ENCODE measurements around the gene PPP1R11.
A peak's percentile ranks its signal among the peaks of the same experiment; 100 is the strongest.

PPP1R11 gene

GRCh38 chr6:30096829-30097228 is 29.8 kb downstream of the PPP1R11 start:
- H3K4me3 ChIP-seq (ENCODE audit: low read length): no peak overlapping the region
- TF ChIP-seq CTCF (IDR thresholded peaks at IDR 0.05; ENCODE audit: insufficient read depth, low read depth, low read length, missing control alignments): no peak
- DNase-seq (ENCODE audit: low read depth): no peak

GRCh38 chr6:30097902-30098768 is 31.1 kb downstream of the PPP1R11 start:
- DNase-seq (ENCODE audit: low read depth): peak; percentile 30
- no peak for TF ChIP-seq CTCF (IDR thresholded peaks at IDR 0.05; ENCODE audit: insufficient read depth, low read depth, low read length, missing control alignments)
- no peak overlapping the region for H3K4me3 ChIP-seq (ENCODE audit: low read length)

GRCh38 chr6:30100154-30100553 is 33.2 kb downstream of the PPP1R11 start:
- DNase-seq (ENCODE audit: low read depth): no peak
- no peak for TF ChIP-seq CTCF (IDR thresholded peaks at IDR 0.05; ENCODE audit: insufficient read depth, low read depth, low read length, missing control alignments)
- H3K4me3 ChIP-seq (ENCODE audit: low read length): peak overlapping the region; percentile 56

GRCh38 chr6:30100585-30101443 is 33.8 kb downstream of the PPP1R11 start:
- H3K4me3 ChIP-seq (ENCODE audit: low read length): peak overlapping the region; percentile 56
- peak; percentile 84 for DNase-seq (ENCODE audit: low read depth)
- TF ChIP-seq CTCF (IDR thresholded peaks at IDR 0.05; ENCODE audit: insufficient read depth, low read depth, low read length, missing control alignments): no peak

GRCh38 chr6:30101444-30102413 is 34.7 kb downstream of the PPP1R11 start:
- H3K4me3 ChIP-seq (ENCODE audit: low read length): peak overlapping the region; percentile 56
- TF ChIP-seq CTCF (IDR thresholded peaks at IDR 0.05; ENCODE audit: insufficient read depth, low read depth, low read length, missing control alignments): peak; percentile 18
- DNase-seq (ENCODE audit: low read depth): peak; percentile 90

GRCh38 chr6:30102414-30102969 is 35.5 kb downstream of the PPP1R11 start:
- peak; percentile 63 for DNase-seq (ENCODE audit: low read depth)
- TF ChIP-seq CTCF (IDR thresholded peaks at IDR 0.05; ENCODE audit: insufficient read depth, low read depth, low read length, missing control alignments): no peak
- H3K4me3 ChIP-seq (ENCODE audit: low read length): peak overlapping the region; percentile 56
